ENCODE data around the gene SDK2. TPM values are rescaled to one million over a fixed set of nuclear protein-coding genes. Genes with fewer than 3 reads are reported as not detected.
"Not testable (repeated sequence)": the region's sequence is repeated elsewhere in the genome, so short reads cannot be mapped to it uniquely, and the experiment has no call there.

SDK2 gene
- total and polyA plus RNA-seq, 2 experiments from 2014 or later = 0.74 to 5.1 TPM

DNA sequence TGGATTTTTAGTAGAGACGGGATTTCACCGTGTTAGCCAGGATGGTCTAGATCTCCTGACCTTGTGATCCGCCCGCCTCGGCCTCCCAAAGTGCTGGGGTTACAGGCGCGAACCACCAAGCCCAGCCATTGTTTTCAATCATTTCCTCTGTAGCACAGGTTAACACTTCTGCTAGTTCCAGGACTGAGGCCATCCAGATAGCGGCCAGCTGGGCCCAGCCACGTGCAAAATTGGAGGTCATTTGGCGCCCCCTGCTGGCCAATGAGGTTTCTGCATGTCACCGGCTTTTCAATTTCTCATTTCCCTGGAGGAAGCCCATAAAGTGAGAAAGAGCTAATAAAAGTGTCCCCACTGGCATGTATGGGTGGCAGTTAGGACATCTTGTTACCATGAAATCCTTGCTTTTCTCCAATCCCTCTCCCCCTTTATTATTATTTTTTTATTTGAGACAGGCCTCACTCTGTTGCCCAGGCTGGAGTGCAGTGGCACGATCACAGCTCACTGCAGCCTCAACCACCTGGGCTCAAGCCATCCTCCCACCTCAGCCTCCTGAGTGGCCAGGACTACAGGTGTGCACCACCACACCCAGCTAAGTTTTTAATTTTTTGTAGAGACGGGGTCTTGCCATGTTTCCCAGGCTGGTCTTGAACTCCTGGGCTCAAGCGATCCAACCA lies 274.3 kb downstream of the SDK2 start:
- ATAC-seq (peak; percentile 86), DNase-seq (ENCODE audit: low spot score) (peak; percentile 85)
- Histone ChIP-seq H3K4me1 (ENCODE audit: insufficient read depth) (peaks cover 11% of the 10 kb centered on the region; the same call in 1 of the 2 replicates), H2AFZ (peak overlapping the region; percentile 54; the same call in 1 of the 2 replicates)
- H3K36me3 Mint-ChIP-seq (ENCODE audit: low read depth); H3K4me3 ChIP-seq; H3K9me2 ChIP-seq (ENCODE audit: insufficient read depth); H3K4me3 Mint-ChIP-seq; H3K27me3 ChIP-seq (ENCODE audit: insufficient read depth); H3F3A ChIP-seq (replicated peaks; ENCODE audit: low read depth); H4K20me1 ChIP-seq (replicated peaks; ENCODE audit: insufficient read depth); H3K9me3 Mint-ChIP-seq; H3K27ac ChIP-seq (ENCODE audit: low read depth); H3K27me3 Mint-ChIP-seq (ENCODE audit: insufficient read depth, low read depth, poor library complexity); H3K79me2 ChIP-seq (replicated peaks; ENCODE audit: insufficient read depth); H3K4me2 ChIP-seq; H3K36me3 ChIP-seq (ENCODE audit: insufficient read depth): not testable (repeated sequence)
- peaks cover 18% of the 10 kb centered on the region for H3K4me1 Mint-ChIP-seq
- H3K27ac Mint-ChIP-seq = 0 out of 2 replicates have a peak overlapping the region, but pooled peaks have one; percentile 36
- peak; percentile 32; the same call in 1 of the 2 replicates for TF ChIP-seq ZNF331 (CRISPR knock-in tag; IDR thresholded peaks at IDR 0.05; ENCODE audit: low read depth)
- TF ChIP-seq, protein P1, sequence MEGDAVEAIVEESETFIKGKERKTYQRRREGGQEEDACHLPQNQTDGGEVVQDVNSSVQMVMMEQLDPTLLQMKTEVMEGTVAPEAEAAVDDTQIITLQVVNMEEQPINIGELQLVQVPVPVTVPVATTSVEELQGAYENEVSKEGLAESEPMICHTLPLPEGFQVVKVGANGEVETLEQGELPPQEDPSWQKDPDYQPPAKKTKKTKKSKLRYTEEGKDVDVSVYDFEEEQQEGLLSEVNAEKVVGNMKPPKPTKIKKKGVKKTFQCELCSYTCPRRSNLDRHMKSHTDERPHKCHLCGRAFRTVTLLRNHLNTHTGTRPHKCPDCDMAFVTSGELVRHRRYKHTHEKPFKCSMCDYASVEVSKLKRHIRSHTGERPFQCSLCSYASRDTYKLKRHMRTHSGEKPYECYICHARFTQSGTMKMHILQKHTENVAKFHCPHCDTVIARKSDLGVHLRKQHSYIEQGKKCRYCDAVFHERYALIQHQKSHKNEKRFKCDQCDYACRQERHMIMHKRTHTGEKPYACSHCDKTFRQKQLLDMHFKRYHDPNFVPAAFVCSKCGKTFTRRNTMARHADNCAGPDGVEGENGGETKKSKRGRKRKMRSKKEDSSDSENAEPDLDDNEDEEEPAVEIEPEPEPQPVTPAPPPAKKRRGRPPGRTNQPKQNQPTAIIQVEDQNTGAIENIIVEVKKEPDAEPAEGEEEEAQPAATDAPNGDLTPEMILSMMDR (conservative IDR thresholded peaks at IDR 0.05; ENCODE audit: low read depth in 2 of 2) = peak; percentile 91 to 98

DNA sequence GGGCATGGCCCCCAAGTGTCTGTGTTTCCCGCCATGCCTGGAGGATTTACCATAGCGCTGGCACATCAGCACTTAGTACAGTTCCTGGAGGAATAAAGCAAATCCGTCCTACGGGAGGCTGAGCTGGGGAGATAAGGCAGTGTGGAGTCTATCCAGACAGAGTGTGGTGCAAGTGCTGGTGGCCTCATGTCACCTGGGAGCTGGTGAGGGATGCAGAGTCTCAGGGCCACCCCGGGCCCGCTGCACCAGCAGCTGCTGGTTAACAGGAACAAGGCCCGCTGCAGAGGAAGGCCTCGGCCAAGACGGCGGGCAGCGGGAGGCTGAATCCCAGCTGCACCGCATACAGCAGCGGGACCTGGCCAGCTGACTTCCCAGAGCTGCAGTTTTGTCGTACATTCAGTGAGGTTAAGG lies 275.1 kb downstream of the SDK2 start:
- TF ChIP-seq, protein P2, sequence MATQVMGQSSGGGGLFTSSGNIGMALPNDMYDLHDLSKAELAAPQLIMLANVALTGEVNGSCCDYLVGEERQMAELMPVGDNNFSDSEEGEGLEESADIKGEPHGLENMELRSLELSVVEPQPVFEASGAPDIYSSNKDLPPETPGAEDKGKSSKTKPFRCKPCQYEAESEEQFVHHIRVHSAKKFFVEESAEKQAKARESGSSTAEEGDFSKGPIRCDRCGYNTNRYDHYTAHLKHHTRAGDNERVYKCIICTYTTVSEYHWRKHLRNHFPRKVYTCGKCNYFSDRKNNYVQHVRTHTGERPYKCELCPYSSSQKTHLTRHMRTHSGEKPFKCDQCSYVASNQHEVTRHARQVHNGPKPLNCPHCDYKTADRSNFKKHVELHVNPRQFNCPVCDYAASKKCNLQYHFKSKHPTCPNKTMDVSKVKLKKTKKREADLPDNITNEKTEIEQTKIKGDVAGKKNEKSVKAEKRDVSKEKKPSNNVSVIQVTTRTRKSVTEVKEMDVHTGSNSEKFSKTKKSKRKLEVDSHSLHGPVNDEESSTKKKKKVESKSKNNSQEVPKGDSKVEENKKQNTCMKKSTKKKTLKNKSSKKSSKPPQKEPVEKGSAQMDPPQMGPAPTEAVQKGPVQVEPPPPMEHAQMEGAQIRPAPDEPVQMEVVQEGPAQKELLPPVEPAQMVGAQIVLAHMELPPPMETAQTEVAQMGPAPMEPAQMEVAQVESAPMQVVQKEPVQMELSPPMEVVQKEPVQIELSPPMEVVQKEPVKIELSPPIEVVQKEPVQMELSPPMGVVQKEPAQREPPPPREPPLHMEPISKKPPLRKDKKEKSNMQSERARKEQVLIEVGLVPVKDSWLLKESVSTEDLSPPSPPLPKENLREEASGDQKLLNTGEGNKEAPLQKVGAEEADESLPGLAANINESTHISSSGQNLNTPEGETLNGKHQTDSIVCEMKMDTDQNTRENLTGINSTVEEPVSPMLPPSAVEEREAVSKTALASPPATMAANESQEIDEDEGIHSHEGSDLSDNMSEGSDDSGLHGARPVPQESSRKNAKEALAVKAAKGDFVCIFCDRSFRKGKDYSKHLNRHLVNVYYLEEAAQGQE (IDR thresholded peaks at IDR 0.05; ENCODE audit: unreplicated experiment) = no peak
- no peak for TF ChIP-seq NANOG (IDR thresholded peaks at IDR 0.05; ENCODE audit: borderline replicate concordance)
- Mint-ChIP-seq H3K36me3 (ENCODE audit: low read depth) (no peaks in the 10 kb centered on the region; the same call in 2 of the 3 replicates), H3K27ac (no peak overlapping the region), H3K4me3 (no peak overlapping the region), H3K4me1 (peaks cover 22% of the 10 kb centered on the region), H3K27me3 (ENCODE audit: insufficient read depth, low read depth, poor library complexity) (peaks cover 9% of the 10 kb centered on the region), H3K9me3 (no peaks in the 10 kb centered on the region)
- no peaks in the 10 kb centered on the region for H3F3A ChIP-seq (replicated peaks; ENCODE audit: low read depth)
- H3K4me3 ChIP-seq = no peak overlapping the region
- no peak overlapping the region for H3K4me2 ChIP-seq
- H4K20me1 ChIP-seq (replicated peaks; ENCODE audit: insufficient read depth) = no peaks in the 10 kb centered on the region
- no peak for DNase-seq (ENCODE audit: low spot score)
- peak; percentile 7; the same call in 2 of the 3 replicates for ATAC-seq
- H2AFZ ChIP-seq = no peak overlapping the region
- no peaks in the 10 kb centered on the region for H3K79me2 ChIP-seq (replicated peaks; ENCODE audit: insufficient read depth)
- H3K27me3 ChIP-seq (ENCODE audit: insufficient read depth) = no peaks in the 10 kb centered on the region
- H3K9me2 ChIP-seq (ENCODE audit: insufficient read depth) = no peaks in the 10 kb centered on the region
- H3K36me3 ChIP-seq (ENCODE audit: insufficient read depth) = no peaks in the 10 kb centered on the region
- H3K27ac ChIP-seq (ENCODE audit: low read depth) = no peak overlapping the region
- peaks cover 11% of the 10 kb centered on the region; the same call in 1 of the 2 replicates for H3K4me1 ChIP-seq (ENCODE audit: insufficient read depth)
